Bronchial epithelial cell (primary cell): ENCODE measurements around the gene CEP112. TPM values are rescaled to one million over a fixed set of nuclear protein-coding genes. Genes with fewer than 3 reads are reported as not detected.

Experiments
- DNase-seq: peaks from one replicate; pipeline ENCODE4 v3.0.0-alpha.2; 2010; ENCODE audit warnings: low read depth
- FAIRE-seq: peaks from 2 replicates; lab custom pipeline; 2011; peaks lifted over from hg19 to GRCh38; lab: Jason Lieb, UNC
- H3K27me3 ChIP-seq: 2 replicates; pipeline ENCODE4 v1.5.1; 2011; ENCODE audit warnings: low read length; ENCODE audit not compliant: control insufficient read depth, insufficient read depth
- H3K36me3 ChIP-seq: 2 replicates; pipeline ENCODE4 v1.5.1; 2011; ENCODE audit warnings: low read length; ENCODE audit not compliant: control insufficient read depth, insufficient read depth
- H3K4me3 ChIP-seq: 2 replicates; pipeline ENCODE4 v1.5.1; 2011; ENCODE audit warnings: mild to moderate bottlenecking, low read depth, low read length, control low read depth
- total RNA-seq: library from RNA; depleted of rRNA; stranded (reverse); fragments of >200 nt; gene quantifications from 2 replicates; pipeline ENCODE4 v1.2.1, GENCODE V29; 2014
- TF ChIP-seq, protein P1 (sequence below): IDR thresholded peaks from 2 replicates; pipeline ENCODE4 v1.5.1; 2011; ENCODE audit warnings: mild to moderate bottlenecking, moderate library complexity, low read length, control low read depth, inconsistent platforms; ENCODE audit not compliant: insufficient read depth, severe bottlenecking

Gene CEP112
- total RNA-seq, 1 donor from 2014 or later: 2.4 TPM

GRCh38 chr17:65853816-65854215, 338.1 kb downstream of the CEP112 start:
- TF ChIP-seq, protein P1, sequence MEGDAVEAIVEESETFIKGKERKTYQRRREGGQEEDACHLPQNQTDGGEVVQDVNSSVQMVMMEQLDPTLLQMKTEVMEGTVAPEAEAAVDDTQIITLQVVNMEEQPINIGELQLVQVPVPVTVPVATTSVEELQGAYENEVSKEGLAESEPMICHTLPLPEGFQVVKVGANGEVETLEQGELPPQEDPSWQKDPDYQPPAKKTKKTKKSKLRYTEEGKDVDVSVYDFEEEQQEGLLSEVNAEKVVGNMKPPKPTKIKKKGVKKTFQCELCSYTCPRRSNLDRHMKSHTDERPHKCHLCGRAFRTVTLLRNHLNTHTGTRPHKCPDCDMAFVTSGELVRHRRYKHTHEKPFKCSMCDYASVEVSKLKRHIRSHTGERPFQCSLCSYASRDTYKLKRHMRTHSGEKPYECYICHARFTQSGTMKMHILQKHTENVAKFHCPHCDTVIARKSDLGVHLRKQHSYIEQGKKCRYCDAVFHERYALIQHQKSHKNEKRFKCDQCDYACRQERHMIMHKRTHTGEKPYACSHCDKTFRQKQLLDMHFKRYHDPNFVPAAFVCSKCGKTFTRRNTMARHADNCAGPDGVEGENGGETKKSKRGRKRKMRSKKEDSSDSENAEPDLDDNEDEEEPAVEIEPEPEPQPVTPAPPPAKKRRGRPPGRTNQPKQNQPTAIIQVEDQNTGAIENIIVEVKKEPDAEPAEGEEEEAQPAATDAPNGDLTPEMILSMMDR: no peak
- FAIRE-seq (no peak), DNase-seq (no peak)
- Histone ChIP-seq H3K36me3 (no peaks in the 10 kb centered on the region), H3K4me3 (no peak overlapping the region), H3K27me3 (no peaks in the 10 kb centered on the region)

GRCh38 chr17:65852911-65853310, 339.0 kb downstream of the CEP112 start:
- TF ChIP-seq, protein P1: no peak
- FAIRE-seq: no peak
- no peaks in the 10 kb centered on the region for H3K27me3 ChIP-seq
- H3K4me3 ChIP-seq: no peak overlapping the region
- H3K36me3 ChIP-seq: no peaks in the 10 kb centered on the region
- DNase-seq: no peak

DNA sequence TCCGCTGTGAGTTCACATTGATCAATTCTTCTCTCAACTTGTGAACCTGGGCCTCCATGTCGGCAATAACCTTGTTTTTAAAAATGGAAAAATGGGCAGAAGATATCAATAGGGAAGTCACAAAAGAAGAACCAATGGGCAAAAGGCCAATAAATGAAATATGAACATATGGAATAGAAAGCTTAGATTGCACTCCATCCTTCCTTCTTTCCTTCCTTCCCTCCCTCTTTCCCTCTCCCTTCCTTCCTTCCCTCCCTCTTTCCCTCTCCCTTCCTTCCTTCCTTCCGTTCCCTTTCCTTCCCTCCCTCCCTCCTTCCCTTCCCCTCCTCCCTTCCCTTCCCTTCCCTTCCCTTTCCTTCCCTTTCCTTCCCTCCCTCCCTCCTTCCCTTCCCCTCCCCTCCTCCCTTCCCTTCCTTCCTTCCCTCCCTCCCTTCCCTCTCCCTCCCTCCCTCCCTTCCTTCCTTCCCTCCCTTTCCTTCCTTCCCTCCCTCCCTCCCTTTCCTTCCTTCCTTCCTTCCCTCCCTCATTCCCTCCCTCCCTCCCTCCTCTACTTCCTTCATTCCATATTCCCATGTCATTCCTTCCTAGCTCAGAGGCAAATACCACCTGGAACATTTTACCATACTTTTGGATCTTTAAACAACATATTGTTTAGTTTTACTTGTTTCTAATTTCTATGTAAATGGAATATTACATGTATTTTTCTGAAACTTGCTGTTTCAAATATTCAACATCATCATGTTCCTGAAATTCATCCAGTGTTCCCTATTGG, 339.8 kb downstream of the CEP112 start:
- Histone ChIP-seq H3K27me3 (no peaks in the 10 kb centered on the region), H3K4me3 (no peak overlapping the region), H3K36me3 (no peaks in the 10 kb centered on the region)
- FAIRE-seq (no peak), DNase-seq (no peak)
- TF ChIP-seq, protein P1: no peak

DNA sequence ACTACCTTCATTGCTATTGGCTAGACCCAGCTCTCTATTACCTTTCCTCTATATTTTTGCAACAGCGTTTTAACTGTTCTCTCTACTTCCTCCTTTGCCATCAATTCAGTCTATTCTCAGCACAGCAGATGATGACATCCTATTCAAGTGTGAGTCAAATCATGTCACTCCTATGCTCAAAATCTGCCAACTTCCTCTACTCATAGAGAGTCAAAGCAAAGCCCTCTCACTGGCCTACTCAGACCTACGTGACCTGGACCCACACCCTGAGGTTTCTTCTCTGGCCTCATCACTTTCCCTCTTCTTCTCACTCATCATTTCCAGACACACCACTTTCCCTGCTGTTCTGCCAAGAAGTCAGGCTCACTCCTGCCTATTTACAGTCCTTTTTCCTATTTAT, 341.4 kb downstream of the CEP112 start:
- Histone ChIP-seq H3K36me3 (no peaks in the 10 kb centered on the region), H3K27me3 (no peaks in the 10 kb centered on the region), H3K4me3 (no peak overlapping the region)
- TF ChIP-seq, protein P1: no peak
- FAIRE-seq (peak; percentile 92), DNase-seq (peak; percentile 95)

GRCh38 chr17:65848751-65849150, 343.2 kb downstream of the CEP112 start:
- no peak for DNase-seq
- no peak for FAIRE-seq
- H3K27me3 ChIP-seq: no peaks in the 10 kb centered on the region
- H3K36me3 ChIP-seq: no peaks in the 10 kb centered on the region
- TF ChIP-seq, protein P1: no peak
- H3K4me3 ChIP-seq: no peak overlapping the region
